OCI-LY7 (cell line): ENCODE measurements around the gene FAM81A.

Source experiments
- CTCF ChIP-seq: fragments of 200-600 bp; sonication (generic); conservative IDR thresholded peaks from 2 replicates; pipeline ENCODE4 v1.5.1; 2014; ENCODE audit warnings: mild to moderate bottlenecking, antibody characterized with exemption, low read length, moderate library complexity, mixed read lengths
- EZH2phosphoT487 ChIP-seq: fragments of 200-600 bp; sonication (generic); IDR thresholded peaks from 2 replicates; pipeline ENCODE4 v1.6.1; 2018; ENCODE audit warnings: low read depth, borderline replicate concordance, mild to moderate bottlenecking, mixed run types, antibody characterized with exemption, low read length, moderate library complexity, mixed read lengths

- TF ChIP-seq CTCF (no peak), EZH2phosphoT487 (no peak)
These were observed 43.8 kb upstream of the FAM81A start for GRCh38 chr15:59394166-59394661.
